NB4 (cell line): ENCODE measurements around the gene PGM1.

Experiments
- DNase-seq: peaks from one replicate; pipeline ENCODE4 v3.0.0; 2010; ENCODE audit warnings: low read depth
- H3K4me3 ChIP-seq: one replicate; pipeline ENCODE4 v1.5.1; 2011; ENCODE audit warnings: mild to moderate bottlenecking, low read depth, low read length, moderate library complexity
- CTCF ChIP-seq: IDR thresholded peaks from one replicate; pipeline ENCODE4 v1.5.1; 2012; ENCODE audit warnings: low read depth, low read length
- MYC ChIP-seq: IDR thresholded peaks from 2 replicates; pipeline ENCODE4 v1.6.1; 2011; ENCODE audit warnings: low read depth, low read length
- POLR2A ChIP-seq: IDR thresholded peaks from 2 replicates; pipeline ENCODE4 v1.6.1; 2011; ENCODE audit warnings: mild to moderate bottlenecking; ENCODE audit not compliant: insufficient read length; ENCODE audit errors: extremely low read depth
- TF ChIP-seq, protein P1 (sequence below): IDR thresholded peaks from 2 replicates; pipeline ENCODE4 v1.6.1; 2011; ENCODE audit warnings: low read depth, low read length

PGM1 gene

DNA sequence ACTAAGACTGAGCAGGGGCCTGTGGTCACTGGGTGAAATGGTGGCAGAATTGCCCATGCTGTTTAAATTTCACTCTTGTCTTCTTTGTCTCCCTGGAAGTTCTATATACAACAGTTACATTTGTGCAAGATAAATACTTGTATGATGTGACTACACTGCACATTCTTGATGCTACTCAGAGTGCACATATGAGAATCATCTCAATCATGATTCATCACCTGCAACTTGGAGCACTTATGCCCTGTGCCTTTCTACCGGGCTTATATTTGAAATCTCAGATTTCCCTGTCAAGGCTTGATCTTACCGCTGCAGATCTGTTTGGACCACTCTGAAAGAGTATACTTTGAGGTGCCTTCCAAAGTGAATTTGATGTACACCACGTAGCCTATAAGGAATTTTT is 10.6 kb downstream of the PGM1 start:
- no peak overlapping the region for H3K4me3 ChIP-seq
- no peak for DNase-seq
- TF ChIP-seq, protein P1, sequence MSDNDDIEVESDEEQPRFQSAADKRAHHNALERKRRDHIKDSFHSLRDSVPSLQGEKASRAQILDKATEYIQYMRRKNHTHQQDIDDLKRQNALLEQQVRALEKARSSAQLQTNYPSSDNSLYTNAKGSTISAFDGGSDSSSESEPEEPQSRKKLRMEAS, result no peak
- TF ChIP-seq POLR2A (no peak), CTCF (no peak), MYC (no peak)

DNA sequence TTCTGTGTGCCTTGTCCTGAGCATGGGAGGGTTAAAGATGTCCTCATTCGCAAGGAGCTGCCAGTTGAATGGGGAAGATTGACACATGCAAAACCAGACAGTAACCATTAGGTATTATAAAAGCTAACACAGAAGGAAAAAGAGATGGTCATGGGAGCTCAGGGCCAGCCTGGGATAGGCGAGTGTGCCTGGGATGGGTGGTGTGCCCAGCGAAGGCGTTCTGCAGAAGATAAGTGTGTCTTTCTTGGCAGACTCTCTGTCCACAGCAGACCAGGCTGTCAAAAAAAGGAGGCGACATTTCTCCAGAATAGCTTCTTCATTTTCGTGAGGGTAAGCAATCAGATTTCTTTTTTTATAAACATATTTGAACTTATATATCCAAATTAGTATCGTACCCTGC is 14.1 kb downstream of the PGM1 start:
- TF ChIP-seq CTCF, result no peak
- no peak for TF ChIP-seq POLR2A
- no peak for TF ChIP-seq MYC
- TF ChIP-seq, protein P1, result no peak
- H3K4me3 ChIP-seq, result no peak overlapping the region
- no peak for DNase-seq

GRCh38 chr1:63611231-63611630 is 18.0 kb downstream of the PGM1 start:
- no peak overlapping the region for H3K4me3 ChIP-seq
- no peak for TF ChIP-seq POLR2A
- no peak for TF ChIP-seq MYC
- TF ChIP-seq, protein P1, result no peak
- TF ChIP-seq CTCF, result no peak
- peak; percentile 17 for DNase-seq

GRCh38 chr1:63612564-63612963 is 19.4 kb downstream of the PGM1 start:
- TF ChIP-seq, protein P1, result no peak
- TF ChIP-seq MYC, result no peak
- TF ChIP-seq POLR2A, result no peak
- no peak for TF ChIP-seq CTCF
- H3K4me3 ChIP-seq, result no peak overlapping the region
- DNase-seq, result no peak

DNA sequence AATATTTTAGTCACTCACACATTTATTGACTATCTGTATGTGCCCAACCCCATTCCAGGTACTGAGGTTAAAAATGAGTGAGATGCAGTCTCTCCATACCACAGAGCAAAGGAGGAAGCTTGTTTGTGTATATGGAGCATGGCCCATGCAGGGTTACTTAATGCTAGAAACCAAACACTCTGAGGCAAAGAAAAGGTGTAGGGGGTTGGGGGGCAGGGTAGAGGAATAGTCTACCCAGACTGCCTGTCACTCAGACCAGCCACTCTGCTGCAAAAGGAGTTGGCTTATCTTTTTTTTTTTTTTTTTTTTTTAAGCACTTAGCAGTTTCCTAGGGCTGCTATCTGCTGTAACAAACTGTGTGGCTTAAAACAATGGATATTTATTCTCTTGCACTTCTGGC is 19.8 kb downstream of the PGM1 start:
- no peak for TF ChIP-seq MYC
- TF ChIP-seq POLR2A, result no peak
- TF ChIP-seq, protein P1, result no peak
- no peak for TF ChIP-seq CTCF
- no peak for DNase-seq
- H3K4me3 ChIP-seq, result no peak overlapping the region

GRCh38 chr1:63615768-63616420 is 22.7 kb downstream of the PGM1 start:
- peak; percentile 75 for DNase-seq

More at GRCh38 chr1:63615768-63616420, 22.7 kb downstream of the PGM1 start:
- H3K4me3 ChIP-seq, result no peak overlapping the region
- TF ChIP-seq CTCF (peak; percentile 42), POLR2A (no peak)
- TF ChIP-seq, protein P1, result no peak
